Neural progenitor cell (in vitro differentiated cells): ENCODE results near the gene ZNF771.

Experiments used
- EZH2 ChIP-seq: fragments of 200-600 bp; sonication (generic); IDR thresholded peaks from 2 replicates; pipeline ENCODE4 v1.6.1; 2017; ENCODE audit warnings: antibody characterized with exemption, mild to moderate bottlenecking, moderate library complexity
- TF ChIP-seq, protein P1 (sequence below): fragments of 200-600 bp; sonication (generic); IDR thresholded peaks from 2 replicates; pipeline ENCODE4 v1.5.1; 2017; ENCODE audit warnings: antibody characterized with exemption, mild to moderate bottlenecking

DNA sequence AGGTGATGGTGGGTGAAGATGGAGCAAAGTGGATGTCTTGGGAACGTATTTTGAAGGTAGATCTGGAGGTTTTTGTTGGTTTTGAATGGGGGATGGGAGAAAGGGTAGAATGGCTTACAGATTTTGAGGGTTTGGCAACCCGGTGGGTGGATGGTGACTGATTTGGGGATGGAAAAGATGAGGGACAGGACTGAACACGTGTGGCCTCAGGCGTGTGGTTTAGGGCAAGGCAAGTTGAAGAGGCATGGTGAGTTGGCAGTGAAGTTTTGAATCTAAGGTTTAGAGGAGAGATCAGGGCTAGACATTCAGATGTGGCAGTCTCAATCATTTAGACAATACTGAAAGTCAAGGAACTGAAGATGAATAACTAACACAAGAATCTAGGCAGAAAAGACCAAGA lies 27.4 kb downstream of the ZNF771 start:
- TF ChIP-seq, protein P1, sequence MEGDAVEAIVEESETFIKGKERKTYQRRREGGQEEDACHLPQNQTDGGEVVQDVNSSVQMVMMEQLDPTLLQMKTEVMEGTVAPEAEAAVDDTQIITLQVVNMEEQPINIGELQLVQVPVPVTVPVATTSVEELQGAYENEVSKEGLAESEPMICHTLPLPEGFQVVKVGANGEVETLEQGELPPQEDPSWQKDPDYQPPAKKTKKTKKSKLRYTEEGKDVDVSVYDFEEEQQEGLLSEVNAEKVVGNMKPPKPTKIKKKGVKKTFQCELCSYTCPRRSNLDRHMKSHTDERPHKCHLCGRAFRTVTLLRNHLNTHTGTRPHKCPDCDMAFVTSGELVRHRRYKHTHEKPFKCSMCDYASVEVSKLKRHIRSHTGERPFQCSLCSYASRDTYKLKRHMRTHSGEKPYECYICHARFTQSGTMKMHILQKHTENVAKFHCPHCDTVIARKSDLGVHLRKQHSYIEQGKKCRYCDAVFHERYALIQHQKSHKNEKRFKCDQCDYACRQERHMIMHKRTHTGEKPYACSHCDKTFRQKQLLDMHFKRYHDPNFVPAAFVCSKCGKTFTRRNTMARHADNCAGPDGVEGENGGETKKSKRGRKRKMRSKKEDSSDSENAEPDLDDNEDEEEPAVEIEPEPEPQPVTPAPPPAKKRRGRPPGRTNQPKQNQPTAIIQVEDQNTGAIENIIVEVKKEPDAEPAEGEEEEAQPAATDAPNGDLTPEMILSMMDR = no peak
- no peak for TF ChIP-seq EZH2
